SK-N-SH treated with all-trans-retinoic acid at 6 μM for 48 hours (cell line): ENCODE data around the gene OLIG3.

ENCODE experiments used
- ATAC-seq: fragments of 200-7000 bp; cut with Tn5 transposase; 3 replicates; pipeline ENCODE4 v1.9.1; 2020; ENCODE audit warnings: mild to moderate bottlenecking, moderate library complexity
- ARNTL ChIP-seq: fragments of 450-650 bp; formaldehyde crosslinking; IDR thresholded peaks from 2 replicates; pipeline ENCODE4 v1.5.0; 2020; ENCODE audit warnings: low read depth, mild to moderate bottlenecking, moderate library complexity, borderline replicate concordance
- BACH2 ChIP-seq: fragments of 250-450 bp; sonication (Bioruptor Pico); IDR thresholded peaks from 2 replicates; pipeline ENCODE4 v1.9.0; 2021; ENCODE audit warnings: mild to moderate bottlenecking, borderline replicate concordance
- CREB5 ChIP-seq: fragments of 250-450 bp; sonication (Bioruptor Pico); IDR thresholded peaks from 2 replicates; pipeline ENCODE4 v1.5.1; 2020; ENCODE audit warnings: low read depth, mild to moderate bottlenecking, moderate library complexity
- CSDC2 ChIP-seq: fragments of 250-450 bp; sonication (Bioruptor Pico); IDR thresholded peaks from 2 replicates; pipeline ENCODE4 v1.5.0; 2020; ENCODE audit warnings: mild to moderate bottlenecking, moderate library complexity
- CSRNP3 ChIP-seq: fragments of 250-450 bp; sonication (Bioruptor Pico); IDR thresholded peaks from 2 replicates; pipeline ENCODE4 v1.5.1; 2021; ENCODE audit warnings: mild to moderate bottlenecking, moderate library complexity
- ESRRG ChIP-seq: fragments of 250-450 bp; sonication (Bioruptor Pico); IDR thresholded peaks from 2 replicates; pipeline ENCODE4 v1.6.1; 2021; ENCODE audit warnings: mild to moderate bottlenecking
- GLIS3 ChIP-seq: fragments of 250-450 bp; sonication (Bioruptor Pico); IDR thresholded peaks from 2 replicates; pipeline ENCODE4 v1.5.0; 2020; ENCODE audit warnings: mild to moderate bottlenecking, moderate library complexity
- ISL1 ChIP-seq: fragments of 250-450 bp; sonication (Bioruptor Pico); IDR thresholded peaks from 2 replicates; pipeline ENCODE4 v2.1.2; 2022; ENCODE audit warnings: mild to moderate bottlenecking, moderate library complexity
- OSR1 ChIP-seq: fragments of 250-450 bp; sonication (Bioruptor Pico); IDR thresholded peaks from 2 replicates; pipeline ENCODE4 v1.8.0; 2022; ENCODE audit warnings: moderate library complexity, mild to moderate bottlenecking, inconsistent platforms
- PATZ1 ChIP-seq: fragments of 250-450 bp; sonication (Bioruptor Pico); IDR thresholded peaks from 2 replicates; pipeline ENCODE4 v1.8.0; 2020; ENCODE audit warnings: mild to moderate bottlenecking, moderate library complexity, borderline replicate concordance
- POU6F1 ChIP-seq: fragments of 250-450 bp; sonication (Bioruptor Pico); IDR thresholded peaks from 2 replicates; pipeline ENCODE4 v1.8.0; 2021; ENCODE audit warnings: low read depth, mild to moderate bottlenecking, moderate library complexity, borderline replicate concordance
- PPARA ChIP-seq: fragments of 250-450 bp; sonication (Bioruptor Pico); IDR thresholded peaks from 2 replicates; pipeline ENCODE4 v1.5.0; 2020; ENCODE audit warnings: mild to moderate bottlenecking, borderline replicate concordance
- SNAI2 ChIP-seq: fragments of 250-450 bp; sonication (Bioruptor Pico); IDR thresholded peaks from 2 replicates; pipeline ENCODE4 v1.5.0; 2020; ENCODE audit warnings: mild to moderate bottlenecking, moderate library complexity
- TCF4 ChIP-seq: fragments of 250-450 bp; sonication (Bioruptor Pico); IDR thresholded peaks from 2 replicates; pipeline ENCODE4 v1.8.0; 2021; ENCODE audit warnings: mild to moderate bottlenecking, moderate library complexity, borderline replicate concordance
- TSHZ2 ChIP-seq: fragments of 250-450 bp; sonication (Bioruptor Pico); IDR thresholded peaks from 2 replicates; pipeline ENCODE4 v1.5.0; 2020; ENCODE audit warnings: mild to moderate bottlenecking, moderate library complexity
- ZC3H10 ChIP-seq: fragments of 250-450 bp; sonication (Bioruptor Pico); IDR thresholded peaks from 2 replicates; pipeline ENCODE4 v1.5.1; 2021; ENCODE audit warnings: mild to moderate bottlenecking, moderate library complexity
- ZFP3 ChIP-seq: fragments of 250-450 bp; sonication (Bioruptor Pico); IDR thresholded peaks from 2 replicates; pipeline ENCODE4 v1.5.0; 2020; ENCODE audit warnings: mild to moderate bottlenecking, moderate library complexity
- ZFP30 ChIP-seq: fragments of 450-650 bp; formaldehyde crosslinking; IDR thresholded peaks from 2 replicates; pipeline ENCODE4 v1.5.0; 2022; ENCODE audit warnings: mild to moderate bottlenecking, moderate library complexity
- ZNF70 ChIP-seq: fragments of 450-650 bp; formaldehyde crosslinking; IDR thresholded peaks from 2 replicates; pipeline ENCODE4 v1.5.0; 2020; ENCODE audit warnings: mild to moderate bottlenecking, moderate library complexity
- ZNF8 ChIP-seq: fragments of 450-650 bp; formaldehyde crosslinking; IDR thresholded peaks from 2 replicates; pipeline ENCODE4 v1.5.0; 2020; ENCODE audit warnings: mild to moderate bottlenecking, moderate library complexity

The OLIG3 gene

GRCh38 chr6:137488150-137489045, 5.8 kb downstream of the OLIG3 start (continued):
- TF ChIP-seq BACH2 (CRISPR knock-in tag) (no peak), OSR1 (CRISPR knock-in tag) (no peak), CSRNP3 (CRISPR knock-in tag) (no peak), PPARA (CRISPR knock-in tag) (no peak), ARNTL (CRISPR knock-in tag) (no peak), ZFP30 (CRISPR knock-in tag) (no peak), ISL1 (CRISPR knock-in tag) (no peak), GLIS3 (CRISPR knock-in tag) (no peak)

GRCh38 chr6:137487869-137488149, 6.4 kb downstream of the OLIG3 start:
- ATAC-seq: no peak
- no peak for TF ChIP-seq PATZ1
- TF ChIP-seq SNAI2 (CRISPR knock-in tag): no peak
- no peak for TF ChIP-seq TSHZ2 (CRISPR knock-in tag)
- no peak for TF ChIP-seq ZFP30 (CRISPR knock-in tag)
- TF ChIP-seq ZNF70 (CRISPR knock-in tag): no peak
- no peak for TF ChIP-seq ESRRG (CRISPR knock-in tag)
- no peak for TF ChIP-seq BACH2 (CRISPR knock-in tag)
- no peak for TF ChIP-seq POU6F1 (CRISPR knock-in tag)
- TF ChIP-seq ARNTL (CRISPR knock-in tag): no peak
- no peak for TF ChIP-seq ZFP3 (CRISPR knock-in tag)
- TF ChIP-seq CREB5 (CRISPR knock-in tag): no peak
- no peak for TF ChIP-seq ZNF8 (CRISPR knock-in tag)
- no peak for TF ChIP-seq ZC3H10
- TF ChIP-seq CSDC2 (CRISPR knock-in tag): no peak
- TF ChIP-seq CSRNP3 (CRISPR knock-in tag): no peak
- no peak for TF ChIP-seq TCF4 (CRISPR knock-in tag)
- TF ChIP-seq, all 23 proteins: peak for 0
